Measurements from ENCODE around the gene APLF. TPM values are rescaled to one million over a fixed set of nuclear protein-coding genes. Genes with fewer than 3 reads are reported as not detected.

The APLF gene
- total and polyA plus RNA-seq, 10 of the 15 experiments (the other 5 are each of a cell fraction or from before 2014, with no cell fraction given), result 0.66 to 2.8 (median 1.8) TPM

DNA sequence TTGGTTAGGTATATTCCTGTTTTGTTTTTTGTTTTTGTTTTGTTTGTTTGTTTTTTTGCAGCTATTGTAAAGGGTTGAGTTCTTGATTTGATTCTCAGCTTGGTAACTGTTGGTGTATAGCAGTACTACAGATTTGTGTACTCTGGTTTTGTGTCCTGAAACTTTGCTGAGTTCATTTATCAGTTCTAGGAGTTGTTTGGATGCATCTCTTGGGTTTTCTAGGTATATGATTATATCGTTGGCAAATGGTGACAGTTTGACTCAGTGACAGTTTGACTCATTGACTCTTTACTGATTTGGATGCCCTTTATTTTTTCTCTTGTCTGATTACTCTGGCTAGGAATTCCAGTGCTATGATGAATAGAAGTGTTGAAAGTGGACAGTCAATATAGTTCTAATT, 53.7 kb downstream of the APLF start:
- ChIA-PET POLR2A (no interaction called here), SMC1A (ENCODE audit: uncharacterized antibody, unreplicated experiment) (no interaction called here), CTCF (interaction anchor here (1.1 kb wide), 1 partner anchor 73 kb away, joined by 3 read pairs; no protein-coding TSS in a partner anchor), RAD21 (ENCODE audit: unreplicated experiment) (no interaction called here)
- FAIRE-seq (no peak), DNase-seq (ENCODE audit: low read depth, low spot score) (no peak), ATAC-seq (no peak)
- intact Hi-C loops (cut with micrococcal nuclease; ENCODE audit: unreplicated experiment) (no loop called here), in situ Hi-C loops (cut with MboI) (no loop called here)
- no peak for TF ChIP-seq ZNF622 (IDR thresholded peaks at IDR 0.05)
- TF ChIP-seq SUZ12 (IDR thresholded peaks at IDR 0.05; ENCODE audit: unreplicated experiment), result no peak
- TF ChIP-seq NFIC (IDR thresholded peaks at IDR 0.05; ENCODE audit: low read depth, low read length), result no peak
- no peak for TF ChIP-seq EP300 (IDR thresholded peaks at IDR 0.05; ENCODE audit: borderline replicate concordance in 1 of 2, control insufficient read depth in 1 of 2, low read depth in 2 of 2, low read length in 2 of 2)
- no peak for TF ChIP-seq PRDM15 (CRISPR knock-in tag; IDR thresholded peaks at IDR 0.05)
- TF ChIP-seq MTA2 (IDR thresholded peaks at IDR 0.05; ENCODE audit: low read depth), result no peak
- TF ChIP-seq ZNF24 (IDR thresholded peaks at IDR 0.05), result no peak
- no peak for TF ChIP-seq ZNF687 (IDR thresholded peaks at IDR 0.05)
- no peak for TF ChIP-seq DPF2 (IDR thresholded peaks at IDR 0.05)
- TF ChIP-seq LARP7 (IDR thresholded peaks at IDR 0.05), result no peak
- TF ChIP-seq ATF7 (IDR thresholded peaks at IDR 0.05; ENCODE audit: low read depth), result no peak
- TF ChIP-seq POLR2AphosphoS2 (IDR thresholded peaks at IDR 0.05; ENCODE audit: low read depth, low read length), result no peak
- TF ChIP-seq, protein P1, sequence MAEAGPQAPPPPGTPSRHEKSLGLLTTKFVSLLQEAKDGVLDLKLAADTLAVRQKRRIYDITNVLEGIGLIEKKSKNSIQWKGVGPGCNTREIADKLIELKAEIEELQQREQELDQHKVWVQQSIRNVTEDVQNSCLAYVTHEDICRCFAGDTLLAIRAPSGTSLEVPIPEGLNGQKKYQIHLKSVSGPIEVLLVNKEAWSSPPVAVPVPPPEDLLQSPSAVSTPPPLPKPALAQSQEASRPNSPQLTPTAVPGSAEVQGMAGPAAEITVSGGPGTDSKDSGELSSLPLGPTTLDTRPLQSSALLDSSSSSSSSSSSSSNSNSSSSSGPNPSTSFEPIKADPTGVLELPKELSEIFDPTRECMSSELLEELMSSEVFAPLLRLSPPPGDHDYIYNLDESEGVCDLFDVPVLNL (IDR thresholded peaks at IDR 0.05; ENCODE audit: low read depth, low read length), result no peak
- no peak for TF ChIP-seq NR2C2 (IDR thresholded peaks at IDR 0.05; ENCODE audit: borderline replicate concordance, control insufficient read depth, insufficient read length, low read depth)
- TF ChIP-seq SRF (IDR thresholded peaks at IDR 0.05; ENCODE audit: low read depth in 2 of 2, low read length in 2 of 2), result no peak
- Histone ChIP-seq H3K9ac (ENCODE audit: control insufficient read depth, insufficient read depth, low read length) (no peak overlapping the region), H3K4me3 (no peak overlapping the region), H2AFZ (ENCODE audit: control insufficient read depth, low read depth, low read length) (no peak overlapping the region), H3K27ac (ENCODE audit: control insufficient read depth, insufficient read depth) (no peak overlapping the region), H3K36me3 (ENCODE audit: control insufficient read depth in 2 of 2, insufficient read depth in 2 of 2, low read length in 1 of 2) (no peaks in the 10 kb centered on the region), H3K9me3 (replicated peaks; ENCODE audit: control insufficient read depth, insufficient read depth, low read length) (no peaks in the 10 kb centered on the region), H3K4me1 (ENCODE audit: control insufficient read depth, insufficient read depth, low read length) (no peaks in the 10 kb centered on the region), H3K79me2 (ENCODE audit: control insufficient read depth, insufficient read depth, low read length) (no peaks in the 10 kb centered on the region), H4K20me1 (ENCODE audit: control insufficient read depth, insufficient read depth) (no peaks in the 10 kb centered on the region), H3K27me3 (replicated peaks in 1 of 2; ENCODE audit: control insufficient read depth in 2 of 2, insufficient read depth in 2 of 2, low read length in 1 of 2) (no peaks in the 10 kb centered on the region), H3K4me2 (ENCODE audit: control insufficient read depth, insufficient read depth) (no peak overlapping the region)
- no TSS peak for BruUV-seq (replicated peaks)
- 0% methylated on average over 1 of the region's 1 CpG for WGBS (ENCODE audit: insufficient coverage, insufficient replicate concordance, low lambda C conversion rate, missing lambda C conversion rate)

Data from GM12878 (cell line).